MM.1S (cell line): ENCODE results near the gene GALNT10.

Source experiments
- CTCF ChIP-seq: fragments of 300-600 bp; sonication (generic); IDR thresholded peaks from 2 replicates; pipeline ENCODE4 v1.5.1; 2016; ENCODE audit warnings: antibody characterized with exemption, low read length, mixed read lengths
- EZH2 ChIP-seq: fragments of 300-600 bp; sonication (generic); optimal IDR thresholded peaks from 2 replicates; pipeline ENCODE3; 2017; ENCODE audit warnings: low read depth, mild to moderate bottlenecking, antibody characterized with exemption, low read length, mixed read lengths

DNA sequence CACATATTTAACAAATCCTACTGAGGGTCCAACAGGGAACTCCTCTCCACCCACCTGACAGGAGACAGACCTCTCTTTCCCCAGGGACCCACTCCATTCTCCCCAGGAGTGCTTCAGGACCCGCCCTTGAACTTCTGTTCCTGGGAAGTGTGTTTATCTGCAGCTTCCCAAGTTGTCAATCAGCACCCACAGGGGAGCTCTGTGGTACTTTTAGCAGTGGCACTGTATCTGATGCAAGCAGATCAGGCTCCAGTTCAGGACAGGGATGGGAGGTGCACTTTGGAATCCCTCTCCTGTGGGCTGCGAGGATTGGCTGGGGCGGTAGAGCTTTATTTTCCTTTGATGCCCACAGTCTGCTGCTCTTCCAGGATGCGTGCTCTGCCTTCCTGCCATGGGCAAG lies 8.7 kb downstream of the GALNT10 start:
- TF ChIP-seq CTCF (no peak), EZH2 (no peak)
